CD8-positive, alpha-beta memory T cell (primary cell): ENCODE measurements around the gene CDH22. TPM values are rescaled to one million over a fixed set of nuclear protein-coding genes. Genes with fewer than 3 reads are reported as not detected.

ENCODE experiments used
- CTCF ChIA-PET: fragments of 350-600 bp; sonication (Branson Sonifier 250); formaldehyde crosslinking; loops from one replicate; lab custom pipeline; 2021; ENCODE audit warnings: antibody characterized with exemption; lab: Charles Lee
- POLR2A ChIA-PET: fragments of 350-600 bp; sonication (Branson Sonifier 250); formaldehyde crosslinking; loops from one replicate; lab custom pipeline; 2021; ENCODE audit warnings: antibody characterized with exemption; lab: Charles Lee
- DNase-seq, 5 donors: peaks; one replicate each; pipeline versions ENCODE4 v3.0.0 to v3.0.0-alpha.2; 2020 to 2022; ENCODE audit warnings: mixed read lengths in 1 of 5
- H3K27ac ChIP-seq: one replicate; pipeline ENCODE4 v1.7.0; 2013; ENCODE audit warnings: low read depth, mild to moderate bottlenecking, low read length, moderate library complexity
- H3K27me3 ChIP-seq: 2 replicates; pipeline ENCODE4 v1.7.0; 2013; ENCODE audit warnings: low read length, mild to moderate bottlenecking; ENCODE audit not compliant: insufficient read depth, poor library complexity, severe bottlenecking
- H3K36me3 ChIP-seq: 2 replicates; pipeline ENCODE4 v1.7.0; 2013; ENCODE audit warnings: mild to moderate bottlenecking, low read length, moderate library complexity; ENCODE audit not compliant: insufficient read depth
- H3K4me1 ChIP-seq: 2 replicates; pipeline ENCODE4 v1.7.0; 2013; ENCODE audit warnings: mild to moderate bottlenecking, low read length, moderate library complexity; ENCODE audit not compliant: insufficient read depth
- H3K4me3 ChIP-seq: 2 replicates; pipeline ENCODE4 v1.7.0; 2013; ENCODE audit warnings: mild to moderate bottlenecking, low read length
- H3K9me3 ChIP-seq: 2 replicates; pipeline ENCODE4 v1.7.0; 2013; ENCODE audit warnings: mild to moderate bottlenecking, low read length
- H3K27ac Mint-ChIP-seq, 8 donors: one replicate each; pipeline ENCODE4 v1.8.0; 2020 to 2021; ENCODE audit warnings: mixed read lengths in 8 of 8, mild to moderate bottlenecking in 6 of 8, inconsistent platforms in 3 of 8, moderate library complexity in 3 of 8
- H3K27me3 Mint-ChIP-seq, 2 donors: one replicate each; pipeline ENCODE4 v1.8.0; 2020 to 2021; ENCODE audit warnings: mixed read lengths in 2 of 2, mild to moderate bottlenecking in 1 of 2, moderate library complexity in 1 of 2
- H3K36me3 Mint-ChIP-seq, 3 donors: one replicate each; pipeline ENCODE4 v1.8.0; 2020 to 2021; ENCODE audit warnings: mixed read lengths in 3 of 3, inconsistent platforms in 1 of 3, mild to moderate bottlenecking in 1 of 3
- H3K4me1 Mint-ChIP-seq, 3 donors: one replicate each; pipeline ENCODE4 v1.8.0; 2020 to 2021; ENCODE audit warnings: mixed read lengths in 3 of 3, inconsistent platforms in 1 of 3, mild to moderate bottlenecking in 1 of 3
- H3K4me3 Mint-ChIP-seq, 7 donors: one replicate each; pipeline ENCODE4 v1.8.0; 2020 to 2021; ENCODE audit warnings: mixed read lengths in 7 of 7, mild to moderate bottlenecking in 6 of 7, moderate library complexity in 4 of 7, inconsistent platforms in 2 of 7
- H3K9me3 Mint-ChIP-seq, 5 donors: one replicate each; pipeline ENCODE4 v1.8.0; 2020 to 2022; ENCODE audit warnings: mixed read lengths in 5 of 5, mild to moderate bottlenecking in 3 of 5, moderate library complexity in 2 of 5, inconsistent platforms in 1 of 5
- polyA plus RNA-seq: library from polyadenylated mRNA; unstranded; fragments of 300-500 nt; fragmentation: Illumina TruSeq; gene quantifications from one replicate; pipeline ENCODE4 v1.2.3, GENCODE V29; 2021
- total RNA-seq, 2 experiments: library from RNA; stranded (reverse); gene quantifications; one replicate each; pipeline ENCODE4 v1.2.3, GENCODE V29; 2021

Gene CDH22
- total and polyA plus RNA-seq, 3 experiments from 2014 or later: not detected

DNA sequence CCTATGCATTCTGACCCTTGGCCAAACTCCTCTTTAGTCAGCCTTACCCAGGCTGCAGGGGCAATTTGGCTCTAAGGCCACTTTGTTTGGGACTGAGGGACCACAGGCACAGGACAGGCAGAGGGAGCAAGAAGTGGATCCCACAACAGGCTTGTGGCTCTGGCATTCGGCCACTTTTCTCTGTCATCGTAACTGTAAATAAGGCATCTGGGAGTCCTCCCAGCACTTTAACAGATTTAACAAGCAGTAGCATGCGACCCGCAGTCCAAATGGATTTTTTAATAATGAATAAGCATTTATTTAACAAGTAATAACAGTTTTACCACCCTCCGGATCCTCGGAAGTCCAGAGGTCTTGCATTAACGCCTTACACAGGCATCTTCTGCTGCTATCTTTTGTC, 16.1 kb upstream of the CDH22 start:
- peak overlapping the region in 1 of 8 donors; percentile 43 for H3K27ac Mint-ChIP-seq
- H3K9me3 Mint-ChIP-seq: no peaks in the 10 kb centered on the region
- no peak overlapping the region for H3K27ac ChIP-seq

GRCh38 chr20:46323557-46323956, 15.3 kb upstream of the CDH22 start:
- no peak overlapping the region for H3K27ac ChIP-seq
- POLR2A ChIA-PET: no interaction called here

More for the DNA sequence above, 16.1 kb upstream of the CDH22 start:
- no peaks in the 10 kb centered on the region for H3K36me3 Mint-ChIP-seq
- Histone ChIP-seq H3K36me3 (no peaks in the 10 kb centered on the region), H3K4me3 (no peak overlapping the region), H3K27me3 (no peaks in the 10 kb centered on the region), H3K4me1 (no peaks in the 10 kb centered on the region), H3K9me3 (no peaks in the 10 kb centered on the region)
- ChIA-PET CTCF (no interaction called here), POLR2A (no interaction called here)
- peaks cover 20 to 38% of the 10 kb centered on the region in 2 donors for H3K27me3 Mint-ChIP-seq
- H3K4me3 Mint-ChIP-seq: no peak overlapping the region
- no peak for DNase-seq
- H3K4me1 Mint-ChIP-seq: no peaks in the 10 kb centered on the region

DNA sequence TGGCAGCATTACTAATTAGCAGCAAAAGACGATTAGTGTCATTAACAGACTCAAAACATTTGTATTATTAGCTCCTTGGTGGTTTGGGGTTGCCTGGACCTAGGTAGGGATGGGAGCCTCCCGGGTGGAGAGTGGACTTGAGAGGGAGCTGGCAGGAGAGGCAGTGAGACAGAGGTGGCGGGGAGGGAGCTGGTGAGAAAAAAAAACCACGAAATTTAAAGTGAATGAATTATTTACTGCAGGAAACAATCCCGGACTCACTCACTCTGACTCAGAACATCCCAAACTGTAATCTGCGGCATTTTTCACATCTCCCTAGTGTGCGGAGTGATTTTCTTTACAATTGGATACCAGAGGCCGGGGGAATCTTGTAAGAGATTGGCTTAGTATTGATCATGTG, 14.3 kb upstream of the CDH22 start:
- H3K4me1 ChIP-seq: no peaks in the 10 kb centered on the region
- CTCF ChIA-PET: interaction anchor here (1.2 kb wide), 1 partner anchor 11 kb away, joined by 3 read pairs; no protein-coding TSS in a partner anchor
- Mint-ChIP-seq H3K27ac (no peak overlapping the region), H3K27me3 (peaks cover 21 to 44% of the 10 kb centered on the region in 2 donors), H3K4me1 (no peaks in the 10 kb centered on the region), H3K4me3 (no peak overlapping the region), H3K9me3 (no peaks in the 10 kb centered on the region), H3K36me3 (no peaks in the 10 kb centered on the region)
- H3K9me3 ChIP-seq: no peaks in the 10 kb centered on the region
- no peak overlapping the region for H3K27ac ChIP-seq
- POLR2A ChIA-PET: no interaction called here
- no peaks in the 10 kb centered on the region for H3K36me3 ChIP-seq
- DNase-seq: no peak
- H3K4me3 ChIP-seq: no peak overlapping the region
- H3K27me3 ChIP-seq: peaks cover 4% of the 10 kb centered on the region

More at GRCh38 chr20:46323557-46323956, 15.3 kb upstream of the CDH22 start:
- Mint-ChIP-seq H3K27ac (no peak overlapping the region), H3K4me1 (no peaks in the 10 kb centered on the region), H3K9me3 (no peaks in the 10 kb centered on the region), H3K27me3 (peaks cover 17 to 38% of the 10 kb centered on the region in 2 donors), H3K36me3 (no peaks in the 10 kb centered on the region), H3K4me3 (no peak overlapping the region)
- DNase-seq: no peak
- CTCF ChIA-PET: no interaction called here
- H3K27me3 ChIP-seq: no peaks in the 10 kb centered on the region
- no peaks in the 10 kb centered on the region for H3K36me3 ChIP-seq
- no peaks in the 10 kb centered on the region for H3K4me1 ChIP-seq
- H3K9me3 ChIP-seq: no peaks in the 10 kb centered on the region
- H3K4me3 ChIP-seq: no peak overlapping the region

- Histone ChIP-seq H3K9me3 (no peaks in the 10 kb centered on the region), H3K4me1 (no peaks in the 10 kb centered on the region), H3K36me3 (no peaks in the 10 kb centered on the region), H3K4me3 (no peak overlapping the region), H3K27me3 (peaks cover 37% of the 10 kb centered on the region), H3K27ac (no peak overlapping the region)
- ChIA-PET POLR2A (no interaction called here), CTCF (interaction anchor here (1.4 to 1.5 kb wide), 2 partner anchors 11 kb away, joined by 4 to 5 read pairs; no protein-coding TSS in a partner anchor)
- Mint-ChIP-seq H3K4me1 (no peaks in the 10 kb centered on the region), H3K4me3 (no peak overlapping the region), H3K27me3 (peaks cover 39 to 76% of the 10 kb centered on the region in 2 donors), H3K9me3 (peaks cover 0 to 2% (median 0%) of the 10 kb centered on the region in 5 donors), H3K27ac (no peak overlapping the region), H3K36me3 (no peaks in the 10 kb centered on the region)
- DNase-seq: no peak
Measured at GRCh38 chr20:46317685-46318177, 9.4 kb upstream of the CDH22 start.

DNA sequence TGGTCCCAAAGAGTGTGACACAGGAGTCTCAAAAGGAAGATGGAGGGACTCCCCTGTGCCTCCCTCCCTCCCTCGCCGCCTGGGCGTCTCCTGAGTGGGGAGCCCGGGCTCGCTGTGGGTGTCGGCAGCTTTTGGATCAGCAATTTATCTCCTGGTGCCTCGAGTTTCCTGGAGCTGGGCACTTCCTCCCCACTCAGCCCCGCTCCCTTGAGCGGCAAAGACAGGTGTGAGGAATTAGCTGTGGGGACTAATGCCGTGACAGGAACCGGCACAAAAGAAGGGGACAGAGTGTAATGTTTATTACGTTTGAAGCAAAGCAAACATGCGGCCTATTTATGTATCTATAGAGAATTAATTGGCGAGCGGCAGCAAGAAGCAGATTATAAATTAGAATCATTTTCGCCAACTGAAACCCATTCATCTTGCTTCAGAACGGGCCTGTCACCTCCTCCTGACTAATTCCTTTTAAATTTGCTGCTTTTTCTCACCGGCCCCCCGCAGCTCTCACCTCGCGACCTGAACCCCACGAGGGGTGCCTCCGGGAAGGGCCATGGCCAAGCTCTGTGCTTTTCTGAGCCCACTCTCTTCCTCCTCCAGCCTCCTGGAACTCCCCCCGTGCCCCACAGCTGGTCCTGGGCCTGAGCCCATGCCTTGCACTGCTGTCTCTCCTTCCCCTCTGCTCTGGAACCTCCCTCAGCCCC, 8.8 kb upstream of the CDH22 start:
- Histone ChIP-seq H3K4me3 (no peak overlapping the region), H3K9me3 (no peaks in the 10 kb centered on the region), H3K27me3 (peaks cover 41% of the 10 kb centered on the region), H3K4me1 (peaks cover 2% of the 10 kb centered on the region), H3K27ac (no peak overlapping the region), H3K36me3 (no peaks in the 10 kb centered on the region)
- Mint-ChIP-seq H3K4me3 (no peak overlapping the region), H3K4me1 (peaks cover 0 to 3% (median 3%) of the 10 kb centered on the region in 3 donors), H3K27ac (no peak overlapping the region), H3K27me3 (peaks cover 42 to 73% of the 10 kb centered on the region in 2 donors), H3K9me3 (peaks cover 0 to 2% (median 0%) of the 10 kb centered on the region in 5 donors), H3K36me3 (no peaks in the 10 kb centered on the region)
- no peak for DNase-seq
- ChIA-PET CTCF (interaction anchor here (1.5 kb wide), 1 partner anchor 10 kb away, joined by 5 read pairs; no protein-coding TSS in a partner anchor), POLR2A (no interaction called here)

GRCh38 chr20:46315311-46315710, 7.0 kb upstream of the CDH22 start:
- POLR2A ChIA-PET: no interaction called here
- Mint-ChIP-seq H3K4me1 (peaks cover 4 to 8% (median 7%) of the 10 kb centered on the region in 3 donors), H3K9me3 (peaks cover 0 to 2% (median 0%) of the 10 kb centered on the region in 5 donors), H3K27ac (no peak overlapping the region), H3K27me3 (peaks cover 57 to 89% of the 10 kb centered on the region in 2 donors), H3K36me3 (no peaks in the 10 kb centered on the region), H3K4me3 (no peak overlapping the region)
- Histone ChIP-seq H3K4me3 (no peak overlapping the region), H3K27ac (no peak overlapping the region), H3K4me1 (peaks cover 6% of the 10 kb centered on the region), H3K9me3 (no peaks in the 10 kb centered on the region), H3K36me3 (no peaks in the 10 kb centered on the region), H3K27me3 (peaks cover 47% of the 10 kb centered on the region)
- DNase-seq: no peak
- CTCF ChIA-PET: no interaction called here

GRCh38 chr20:46312945-46313861, 4.9 kb upstream of the CDH22 start:
- ChIA-PET POLR2A (no interaction called here), CTCF (interaction anchor here (2.6 kb wide), 1 partner anchor 8 kb away, joined by 5 read pairs; no protein-coding TSS in a partner anchor)
- Mint-ChIP-seq H3K4me1 (peaks cover 8 to 15% (median 14%) of the 10 kb centered on the region in 3 donors), H3K27ac (peak overlapping the region in 1 of 8 donors; percentile 6), H3K36me3 (no peaks in the 10 kb centered on the region), H3K9me3 (peaks cover 0 to 2% (median 0%) of the 10 kb centered on the region in 5 donors), H3K27me3 (peaks cover 70 to 89% of the 10 kb centered on the region in 2 donors), H3K4me3 (peak overlapping the region in 1 of 7 donors; percentile 69)
- Histone ChIP-seq H3K27me3 (peaks cover 55% of the 10 kb centered on the region), H3K4me3 (no peak overlapping the region), H3K9me3 (no peaks in the 10 kb centered on the region), H3K4me1 (peaks cover 11% of the 10 kb centered on the region), H3K36me3 (no peaks in the 10 kb centered on the region), H3K27ac (no peak overlapping the region)
- no peak for DNase-seq
